A549 treated with GW870086 at 1 μM for 4 hours (cell line): ENCODE data around the gene SAA1. TPM values are rescaled to one million over a fixed set of nuclear protein-coding genes. Genes with fewer than 3 reads are reported as not detected.

Experiments used
- total RNA-seq: library from RNA; stranded (reverse); fragments of 200-300 nt; extraction: Qiagen RNA extraction; gene quantifications from 5 replicates; pipeline ENCODE4 v1.2.3, GENCODE V29; 2022; ENCODE audit warnings: low read depth

The SAA1 gene
- 0.97 to 2.6 TPM (median 1.6 TPM) in 5 replicates for total RNA-seq

GRCh38 chr11:18265949-18266348, at the start of gene SAA1:
Gene SAA1 (plus strand): TSS chr11:18266264. CDS start chr11:18266888, 624 bp downstream.

GRCh38 chr11:18236664-18237356, 29.3 kb upstream of the SAA1 start, which contains the start of gene SAA4:
Gene SAA4 (minus strand): TSS chr11:18236802. CDS start chr11:18235926, 876 bp downstream.

GRCh38 chr11:18248561-18248960, 17.5 kb upstream of the SAA1 start, which contains the start of gene SAA2:
Gene SAA2 (minus strand): TSS chr11:18248668. CDS start chr11:18248011, 657 bp downstream.

Other genes with a start within 250 kb of the SAA1 start
- 0.03 to 0.15 TPM (median 0.08 TPM) in 4 of 5 replicates, not detected in the other for gene TPH1, start 220.0 kb upstream of the SAA1 start, total RNA-seq
- gene SAAL1, start 160.2 kb upstream of the SAA1 start, total RNA-seq: 35.4 to 39.9 TPM (median 37.8 TPM) in 5 replicates
- gene MRGPRX3, start 133.7 kb upstream of the SAA1 start, total RNA-seq: not detected in 5 replicates
- gene MRGPRX4, start 93.4 kb upstream of the SAA1 start, total RNA-seq: not detected in 5 replicates
- gene SAA4, start 29.5 kb upstream of the SAA1 start, total RNA-seq: not detected in 5 replicates
- 0.24 to 0.43 TPM in 2 of 5 replicates, not detected in the others for gene SAA2, start 17.6 kb upstream of the SAA1 start, total RNA-seq
- gene HPS5, start 55.9 kb downstream of the SAA1 start, total RNA-seq: 13.8 to 16.7 TPM (median 15.5 TPM) in 5 replicates
- gene GTF2H1, start 56.3 kb downstream of the SAA1 start, total RNA-seq: 35.3 to 42.6 TPM (median 38.1 TPM) in 5 replicates
- 2,911 to 3,783 TPM (median 3,414 TPM) in 5 replicates for gene LDHA, start 128.3 kb downstream of the SAA1 start, total RNA-seq
- gene LDHC, start 146.1 kb downstream of the SAA1 start, total RNA-seq: 0.18 to 0.21 TPM in 2 of 5 replicates, not detected in the others
- not detected in 5 replicates for gene LDHAL6A, start 189.6 kb downstream of the SAA1 start, total RNA-seq